Esophagus squamous epithelium (tissue), 4 donors: Measurements from ENCODE around the gene GLDN.

Experiments
- CTCF ChIP-seq, 6 experiments: fragments of 450-650 bp in 4 of 6; fragments of 200-600 bp in 2 of 6; sonication (generic) in 2 of 6; IDR thresholded peaks; one replicate each; pipeline ENCODE4 v1.5.1; 2016 to 2019; ENCODE audit warnings: antibody characterized with exemption in 6 of 6, mild to moderate bottlenecking in 4 of 6, moderate library complexity in 4 of 6
- POLR2A ChIP-seq, 4 donors: fragments of 450-650 bp; IDR thresholded peaks; one replicate each; pipeline ENCODE4 v1.6.1; 2017; ENCODE audit warnings: antibody characterized with exemption in 4 of 4, mild to moderate bottlenecking in 4 of 4, moderate library complexity in 3 of 4

- TF ChIP-seq CTCF (IDR thresholded peaks at IDR 0.05) (peak; percentile 53 to 87 (median 82)), POLR2A (IDR thresholded peaks at IDR 0.05) (no peak)
Measured at GRCh38 chr15:51380999-51381806, 39.7 kb downstream of the GLDN start.
